Ovary (tissue), 3 donors: ENCODE measurements around the gene TCHP.

Source experiments
- POLR2A ChIP-seq: fragments of 450-650 bp; IDR thresholded peaks from one replicate; pipeline ENCODE4 v1.6.1; 2017; ENCODE audit warnings: antibody characterized with exemption, mild to moderate bottlenecking, moderate library complexity
- TF ChIP-seq, protein P1 (sequence below), 3 donors: fragments of 450-650 bp in 2 of 3; fragments of 200-600 bp in 1 of 3; IDR thresholded peaks; one replicate each; pipeline versions ENCODE4 v1.5.1 to v1.8.0; 2016 to 2022; ENCODE audit warnings: antibody characterized with exemption in 3 of 3, mild to moderate bottlenecking in 1 of 3
- donor health status: DM: no; HTN: no; CAD: no.

DNA sequence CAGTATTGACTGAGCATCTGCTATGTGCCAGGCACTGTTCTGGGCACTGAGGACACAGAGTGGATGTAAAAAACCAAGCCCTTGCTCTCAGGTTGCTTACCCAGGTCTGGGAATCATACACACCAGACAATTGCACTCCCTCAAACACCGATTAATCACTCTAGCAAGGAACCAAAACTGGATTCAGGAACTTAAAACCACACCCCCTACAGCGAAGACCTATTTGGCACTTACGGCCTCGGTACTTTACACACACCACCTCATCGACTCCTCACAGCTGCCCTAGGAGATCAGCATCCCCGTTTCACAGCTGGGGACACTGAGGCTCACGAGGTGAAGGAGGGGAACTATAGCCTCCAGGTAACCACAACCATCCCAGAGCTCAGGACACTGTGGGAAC is 21.3 kb upstream of the TCHP start:
- TF ChIP-seq POLR2A, result no peak
- TF ChIP-seq, protein P1, sequence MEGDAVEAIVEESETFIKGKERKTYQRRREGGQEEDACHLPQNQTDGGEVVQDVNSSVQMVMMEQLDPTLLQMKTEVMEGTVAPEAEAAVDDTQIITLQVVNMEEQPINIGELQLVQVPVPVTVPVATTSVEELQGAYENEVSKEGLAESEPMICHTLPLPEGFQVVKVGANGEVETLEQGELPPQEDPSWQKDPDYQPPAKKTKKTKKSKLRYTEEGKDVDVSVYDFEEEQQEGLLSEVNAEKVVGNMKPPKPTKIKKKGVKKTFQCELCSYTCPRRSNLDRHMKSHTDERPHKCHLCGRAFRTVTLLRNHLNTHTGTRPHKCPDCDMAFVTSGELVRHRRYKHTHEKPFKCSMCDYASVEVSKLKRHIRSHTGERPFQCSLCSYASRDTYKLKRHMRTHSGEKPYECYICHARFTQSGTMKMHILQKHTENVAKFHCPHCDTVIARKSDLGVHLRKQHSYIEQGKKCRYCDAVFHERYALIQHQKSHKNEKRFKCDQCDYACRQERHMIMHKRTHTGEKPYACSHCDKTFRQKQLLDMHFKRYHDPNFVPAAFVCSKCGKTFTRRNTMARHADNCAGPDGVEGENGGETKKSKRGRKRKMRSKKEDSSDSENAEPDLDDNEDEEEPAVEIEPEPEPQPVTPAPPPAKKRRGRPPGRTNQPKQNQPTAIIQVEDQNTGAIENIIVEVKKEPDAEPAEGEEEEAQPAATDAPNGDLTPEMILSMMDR (IDR thresholded peaks at IDR 0.05), result no peak
